ENCODE data around the gene GLP2R.

The GLP2R gene

DNA sequence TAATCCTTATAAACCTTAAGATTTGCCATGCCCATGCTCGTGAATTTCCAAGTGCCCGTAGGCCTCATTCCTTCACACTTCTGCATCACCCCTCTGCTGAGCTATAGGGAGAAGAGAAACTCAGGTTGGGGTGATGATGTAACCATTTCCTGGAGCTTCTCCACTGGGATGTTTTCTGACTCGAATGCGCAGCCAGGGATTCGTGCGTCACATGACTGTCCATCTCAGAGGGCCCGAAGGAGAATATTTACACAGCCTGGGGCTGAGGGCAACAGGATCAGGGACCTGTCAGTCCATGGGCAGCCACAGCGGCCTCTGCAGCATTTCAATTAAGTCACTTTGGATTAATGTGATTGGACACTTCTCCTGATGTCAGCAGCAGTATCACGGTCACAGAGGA, 12.6 kb upstream of the GLP2R start:
- POLR2A ChIA-PET, result no interaction called here
- no peak overlapping the region for H3K27ac ChIP-seq (ENCODE audit: extremely low read depth, low read depth, low read length)
- CTCF ChIA-PET, result no interaction called here
- no peaks in the 10 kb centered on the region for H3K9me3 ChIP-seq (ENCODE audit: control insufficient read depth, insufficient read depth, low read depth, low read length)
- no peak overlapping the region for H3K4me3 ChIP-seq (ENCODE audit: low read depth, low read length)
- H3K4me1 ChIP-seq (ENCODE audit: control insufficient read depth, insufficient read depth, low read length), result no peaks in the 10 kb centered on the region
- H3K36me3 ChIP-seq (ENCODE audit: control insufficient read depth in 2 of 2, insufficient read depth in 1 of 2, low read length in 2 of 2), result no peaks in the 10 kb centered on the region
- TF ChIP-seq, protein P1, sequence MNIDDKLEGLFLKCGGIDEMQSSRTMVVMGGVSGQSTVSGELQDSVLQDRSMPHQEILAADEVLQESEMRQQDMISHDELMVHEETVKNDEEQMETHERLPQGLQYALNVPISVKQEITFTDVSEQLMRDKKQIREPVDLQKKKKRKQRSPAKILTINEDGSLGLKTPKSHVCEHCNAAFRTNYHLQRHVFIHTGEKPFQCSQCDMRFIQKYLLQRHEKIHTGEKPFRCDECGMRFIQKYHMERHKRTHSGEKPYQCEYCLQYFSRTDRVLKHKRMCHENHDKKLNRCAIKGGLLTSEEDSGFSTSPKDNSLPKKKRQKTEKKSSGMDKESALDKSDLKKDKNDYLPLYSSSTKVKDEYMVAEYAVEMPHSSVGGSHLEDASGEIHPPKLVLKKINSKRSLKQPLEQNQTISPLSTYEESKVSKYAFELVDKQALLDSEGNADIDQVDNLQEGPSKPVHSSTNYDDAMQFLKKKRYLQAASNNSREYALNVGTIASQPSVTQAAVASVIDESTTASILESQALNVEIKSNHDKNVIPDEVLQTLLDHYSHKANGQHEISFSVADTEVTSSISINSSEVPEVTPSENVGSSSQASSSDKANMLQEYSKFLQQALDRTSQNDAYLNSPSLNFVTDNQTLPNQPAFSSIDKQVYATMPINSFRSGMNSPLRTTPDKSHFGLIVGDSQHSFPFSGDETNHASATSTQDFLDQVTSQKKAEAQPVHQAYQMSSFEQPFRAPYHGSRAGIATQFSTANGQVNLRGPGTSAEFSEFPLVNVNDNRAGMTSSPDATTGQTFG (tag by site-specific recombination; IDR thresholded peaks at IDR 0.05; ENCODE audit: borderline replicate concordance), result no peak
- TF ChIP-seq SCRT1 (tag by site-specific recombination; IDR thresholded peaks at IDR 0.05; ENCODE audit: borderline replicate concordance) (no peak), ZNF114 (tag by site-specific recombination; IDR thresholded peaks at IDR 0.05) (no peak), ZNF544 (tag by site-specific recombination; IDR thresholded peaks at IDR 0.05) (no peak), ZNF701 (tag by site-specific recombination; IDR thresholded peaks at IDR 0.05) (no peak), ZNF10 (tag by site-specific recombination; IDR thresholded peaks at IDR 0.05) (no peak), ZXDB (tag by site-specific recombination; IDR thresholded peaks at IDR 0.05) (no peak), TRIM28 (IDR thresholded peaks at IDR 0.05; ENCODE audit: borderline replicate concordance, low read length) (no peak), ZNF132 (tag by site-specific recombination; IDR thresholded peaks at IDR 0.05; ENCODE audit: borderline replicate concordance) (no peak)
- TF ChIP-seq, protein P2, sequence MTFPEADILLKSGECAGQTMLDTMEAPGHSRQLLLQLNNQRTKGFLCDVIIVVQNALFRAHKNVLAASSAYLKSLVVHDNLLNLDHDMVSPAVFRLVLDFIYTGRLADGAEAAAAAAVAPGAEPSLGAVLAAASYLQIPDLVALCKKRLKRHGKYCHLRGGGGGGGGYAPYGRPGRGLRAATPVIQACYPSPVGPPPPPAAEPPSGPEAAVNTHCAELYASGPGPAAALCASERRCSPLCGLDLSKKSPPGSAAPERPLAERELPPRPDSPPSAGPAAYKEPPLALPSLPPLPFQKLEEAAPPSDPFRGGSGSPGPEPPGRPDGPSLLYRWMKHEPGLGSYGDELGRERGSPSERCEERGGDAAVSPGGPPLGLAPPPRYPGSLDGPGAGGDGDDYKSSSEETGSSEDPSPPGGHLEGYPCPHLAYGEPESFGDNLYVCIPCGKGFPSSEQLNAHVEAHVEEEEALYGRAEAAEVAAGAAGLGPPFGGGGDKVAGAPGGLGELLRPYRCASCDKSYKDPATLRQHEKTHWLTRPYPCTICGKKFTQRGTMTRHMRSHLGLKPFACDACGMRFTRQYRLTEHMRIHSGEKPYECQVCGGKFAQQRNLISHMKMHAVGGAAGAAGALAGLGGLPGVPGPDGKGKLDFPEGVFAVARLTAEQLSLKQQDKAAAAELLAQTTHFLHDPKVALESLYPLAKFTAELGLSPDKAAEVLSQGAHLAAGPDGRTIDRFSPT (tag by site-specific recombination; IDR thresholded peaks at IDR 0.05), result no peak
- TF ChIP-seq, protein P3, sequence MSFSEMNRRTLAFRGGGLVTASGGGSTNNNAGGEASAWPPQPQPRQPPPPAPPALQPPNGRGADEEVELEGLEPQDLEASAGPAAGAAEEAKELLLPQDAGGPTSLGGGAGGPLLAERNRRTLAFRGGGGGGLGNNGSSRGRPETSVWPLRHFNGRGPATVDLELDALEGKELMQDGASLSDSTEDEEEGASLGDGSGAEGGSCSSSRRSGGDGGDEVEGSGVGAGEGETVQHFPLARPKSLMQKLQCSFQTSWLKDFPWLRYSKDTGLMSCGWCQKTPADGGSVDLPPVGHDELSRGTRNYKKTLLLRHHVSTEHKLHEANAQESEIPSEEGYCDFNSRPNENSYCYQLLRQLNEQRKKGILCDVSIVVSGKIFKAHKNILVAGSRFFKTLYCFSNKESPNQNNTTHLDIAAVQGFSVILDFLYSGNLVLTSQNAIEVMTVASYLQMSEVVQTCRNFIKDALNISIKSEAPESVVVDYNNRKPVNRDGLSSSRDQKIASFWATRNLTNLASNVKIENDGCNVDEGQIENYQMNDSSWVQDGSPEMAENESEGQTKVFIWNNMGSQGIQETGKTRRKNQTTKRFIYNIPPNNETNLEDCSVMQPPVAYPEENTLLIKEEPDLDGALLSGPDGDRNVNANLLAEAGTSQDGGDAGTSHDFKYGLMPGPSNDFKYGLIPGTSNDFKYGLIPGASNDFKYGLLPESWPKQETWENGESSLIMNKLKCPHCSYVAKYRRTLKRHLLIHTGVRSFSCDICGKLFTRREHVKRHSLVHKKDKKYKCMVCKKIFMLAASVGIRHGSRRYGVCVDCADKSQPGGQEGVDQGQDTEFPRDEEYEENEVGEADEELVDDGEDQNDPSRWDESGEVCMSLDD (tag by site-specific recombination; IDR thresholded peaks at IDR 0.05), result no peak
- TF ChIP-seq, protein P4, sequence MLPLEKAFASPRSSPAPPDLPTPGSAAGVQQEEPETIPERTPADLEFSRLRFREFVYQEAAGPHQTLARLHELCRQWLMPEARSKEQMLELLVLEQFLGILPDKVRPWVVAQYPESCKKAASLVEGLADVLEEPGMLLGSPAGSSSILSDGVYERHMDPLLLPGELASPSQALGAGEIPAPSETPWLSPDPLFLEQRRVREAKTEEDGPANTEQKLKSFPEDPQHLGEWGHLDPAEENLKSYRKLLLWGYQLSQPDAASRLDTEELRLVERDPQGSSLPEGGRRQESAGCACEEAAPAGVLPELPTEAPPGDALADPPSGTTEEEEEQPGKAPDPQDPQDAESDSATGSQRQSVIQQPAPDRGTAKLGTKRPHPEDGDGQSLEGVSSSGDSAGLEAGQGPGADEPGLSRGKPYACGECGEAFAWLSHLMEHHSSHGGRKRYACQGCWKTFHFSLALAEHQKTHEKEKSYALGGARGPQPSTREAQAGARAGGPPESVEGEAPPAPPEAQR (tag by site-specific recombination; IDR thresholded peaks at IDR 0.05), result no peak

DNA sequence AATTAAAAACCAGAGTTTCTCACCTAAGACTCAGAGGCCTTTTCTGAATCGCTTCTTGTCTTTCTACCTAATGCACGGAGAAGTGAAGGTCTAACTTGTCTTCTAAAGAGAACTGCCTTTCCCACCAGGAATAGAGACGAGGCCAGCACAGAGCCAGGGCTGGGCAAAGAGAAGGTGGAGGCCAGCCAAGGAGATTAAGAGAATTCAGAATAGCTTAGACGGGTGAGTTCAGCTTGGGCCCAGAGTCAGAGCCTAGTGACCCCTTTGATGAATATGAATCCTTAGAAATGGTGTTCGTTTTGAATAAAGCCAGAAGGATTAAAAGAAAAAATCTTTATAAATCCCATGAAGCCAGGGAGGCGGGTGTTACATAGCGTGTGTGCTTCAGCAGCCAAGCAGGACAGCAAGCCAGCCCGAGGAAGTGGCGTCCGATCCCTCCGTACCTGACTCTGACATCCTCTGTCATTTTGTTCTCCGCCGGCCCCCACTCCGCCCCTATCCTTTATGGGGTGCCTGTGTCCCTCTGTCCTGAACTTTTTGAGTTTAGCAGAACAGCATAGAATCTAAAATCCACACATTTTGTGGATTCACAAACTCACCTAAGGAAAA, 11.3 kb upstream of the GLP2R start:
- Histone ChIP-seq H3K36me3 (ENCODE audit: control insufficient read depth in 2 of 2, insufficient read depth in 1 of 2, low read length in 2 of 2) (no peaks in the 10 kb centered on the region), H3K27ac (ENCODE audit: extremely low read depth, low read depth, low read length) (no peak overlapping the region), H3K9me3 (ENCODE audit: control insufficient read depth, insufficient read depth, low read depth, low read length) (no peaks in the 10 kb centered on the region), H3K4me3 (ENCODE audit: low read depth, low read length) (no peak overlapping the region), H3K4me1 (ENCODE audit: control insufficient read depth, insufficient read depth, low read length) (no peaks in the 10 kb centered on the region)
- CTCF ChIA-PET, result no interaction called here
- POLR2A ChIA-PET, result no interaction called here
- TF ChIP-seq SP3 (tag by site-specific recombination; IDR thresholded peaks at IDR 0.05) (no peak), ZNF529 (tag by site-specific recombination; IDR thresholded peaks at IDR 0.05; ENCODE audit: insufficient replicate concordance) (no peak), ZIC2 (tag by site-specific recombination; IDR thresholded peaks at IDR 0.05) (no peak), SALL2 (tag by site-specific recombination; IDR thresholded peaks at IDR 0.05; ENCODE audit: borderline replicate concordance) (no peak), ZNF785 (tag by site-specific recombination; IDR thresholded peaks at IDR 0.05) (no peak), ZNF596 (tag by site-specific recombination; IDR thresholded peaks at IDR 0.05) (no peak), ZNF23 (tag by site-specific recombination; IDR thresholded peaks at IDR 0.05; ENCODE audit: borderline replicate concordance) (no peak), ZNF585B (tag by site-specific recombination; IDR thresholded peaks at IDR 0.05) (no peak), ZSCAN5A (tag by site-specific recombination; IDR thresholded peaks at IDR 0.05) (no peak), ZNF560 (tag by site-specific recombination; IDR thresholded peaks at IDR 0.05; ENCODE audit: borderline replicate concordance) (no peak), ZNF792 (tag by site-specific recombination; IDR thresholded peaks at IDR 0.05) (no peak), ZBTB21 (tag by site-specific recombination; IDR thresholded peaks at IDR 0.05) (no peak), ZNF707 (tag by site-specific recombination; IDR thresholded peaks at IDR 0.05) (no peak), GLI4 (tag by site-specific recombination; IDR thresholded peaks at IDR 0.05) (no peak)
